Endothelial cell of umbilical vein (primary cell): ENCODE results near the gene CALML5. TPM values are rescaled to one million over a fixed set of nuclear protein-coding genes. Genes with fewer than 3 reads are reported as not detected.

Experiments
- BruUV-seq: library from RNA; stranded (reverse); fragments of 400-500 nt; replicated peaks from 2 replicates; lab custom pipeline; 2021; lab: Mats Ljungman, UMichigan
- CTCF ChIA-PET: fragments of 300-600, 350-600 bp; sonication (Branson Sonifier 250); formaldehyde crosslinking; loops from one replicate; lab custom pipeline; 2021; ENCODE audit warnings: antibody characterized with exemption, inconsistent platforms; lab: Charles Lee
- POLR2A ChIA-PET: fragments of 300-600, 350-600 bp; sonication (Branson Sonifier 250); formaldehyde crosslinking; loops from one replicate; lab custom pipeline; 2021; ENCODE audit warnings: antibody characterized with exemption, inconsistent platforms; lab: Charles Lee
- DNase-seq: peaks from one replicate; pipeline ENCODE4 v3.0.0-alpha.2; 2011; ENCODE audit warnings: low read depth, low spot score
- FAIRE-seq: peaks from 2 replicates; lab custom pipeline; 2011; peaks lifted over from hg19 to GRCh38; lab: Jason Lieb, UNC
- H2AFZ ChIP-seq: 2 replicates; pipeline ENCODE4 v1.6.0; 2012; ENCODE audit warnings: low read depth, low read length, control low read depth, inconsistent platforms
- H3K27ac ChIP-seq: 2 replicates; pipeline ENCODE4 v1.5.1; 2011; ENCODE audit warnings: low read depth, mild to moderate bottlenecking, control low read depth, low read length, moderate library complexity; ENCODE audit not compliant: insufficient read depth
- H3K27me3 ChIP-seq, 2 experiments: 2 replicates each; pipeline versions ENCODE4 v1.6.0 to v1.6.1; 2011; ENCODE audit warnings: low read length in 2 of 2, mixed read lengths in 1 of 2; ENCODE audit not compliant: control insufficient read depth in 2 of 2, insufficient read depth in 2 of 2
- H3K36me3 ChIP-seq, 2 experiments: 2 replicates in 1 of 2; 3 replicates in 1 of 2; pipeline ENCODE4 v1.5.1; 2011; ENCODE audit warnings: low read length in 2 of 2, mild to moderate bottlenecking in 1 of 2, moderate library complexity in 1 of 2; ENCODE audit not compliant: control insufficient read depth in 2 of 2, insufficient read depth in 2 of 2; ENCODE audit errors: extremely low read depth in 1 of 2
- H3K4me1 ChIP-seq: 3 replicates; pipeline ENCODE4 v1.5.1; 2011; ENCODE audit warnings: mild to moderate bottlenecking, low read length; ENCODE audit not compliant: control insufficient read depth, insufficient read depth; ENCODE audit errors: extremely low read depth
- H3K4me2 ChIP-seq: 2 replicates; pipeline ENCODE4 v1.6.1; 2011; ENCODE audit warnings: low read length, control low read depth, mixed read lengths; ENCODE audit not compliant: insufficient read depth
- H3K4me3 ChIP-seq, 3 experiments: fragments of 200-600 bp in 1 of 3; sonication (generic), shearing (Covaris generic) in 1 of 3; replicated peaks in 1 of 3; 2 replicates each; pipeline ENCODE4 v1.5.1; 2011 to 2016; ENCODE audit warnings: control low read depth in 3 of 3, low read length in 3 of 3, mild to moderate bottlenecking in 2 of 3, inconsistent platforms in 1 of 3, low read depth in 1 of 3, moderate library complexity in 1 of 3; ENCODE audit not compliant: insufficient read depth in 1 of 3
- H3K79me2 ChIP-seq: 2 replicates; pipeline ENCODE4 v1.6.0; 2012; ENCODE audit warnings: low read length, inconsistent platforms; ENCODE audit not compliant: control insufficient read depth, insufficient read depth
- H3K9ac ChIP-seq: replicated peaks from 2 replicates; pipeline ENCODE3; 2011; ENCODE audit warnings: low read length, control low read depth; ENCODE audit not compliant: insufficient read depth; ENCODE audit errors: extremely low read depth
- H3K9me1 ChIP-seq: replicated peaks from 3 replicates; pipeline ENCODE4 v1.6.0; 2011; ENCODE audit warnings: mild to moderate bottlenecking, low read length; ENCODE audit not compliant: control insufficient read depth, insufficient read depth; ENCODE audit errors: extremely low read depth
- H3K9me3 ChIP-seq: replicated peaks from 2 replicates; pipeline ENCODE4 v1.5.1; 2012; ENCODE audit warnings: low read length, inconsistent platforms; ENCODE audit not compliant: control insufficient read depth, insufficient read depth
- H4K20me1 ChIP-seq: replicated peaks from 2 replicates; pipeline ENCODE3; 2011; ENCODE audit warnings: mild to moderate bottlenecking, low read length; ENCODE audit not compliant: control insufficient read depth, insufficient read depth; ENCODE audit errors: extremely low read depth
- CTCF ChIP-seq, 2 donors: IDR thresholded peaks; 1 replicate in 1 of 2; 2 replicates in 1 of 2; pipeline ENCODE4 v1.5.1; 2011; ENCODE audit warnings: low read length in 2 of 2, mild to moderate bottlenecking in 2 of 2, moderate library complexity in 2 of 2, control low read depth in 1 of 2, inconsistent platforms in 1 of 2, low read depth in 1 of 2; ENCODE audit not compliant: insufficient read depth in 1 of 2; ENCODE audit errors: extremely low read depth in 1 of 2
- EZH2 ChIP-seq: IDR thresholded peaks from 2 replicates; pipeline ENCODE4 v1.6.1; 2012; ENCODE audit warnings: borderline replicate concordance, low read depth, mild to moderate bottlenecking, moderate library complexity, low read length, inconsistent platforms; ENCODE audit not compliant: severe bottlenecking
- FOS ChIP-seq: IDR thresholded peaks from 2 replicates; pipeline ENCODE4 v1.6.1; 2011; ENCODE audit warnings: mild to moderate bottlenecking, low read length, moderate library complexity, borderline replicate concordance; ENCODE audit not compliant: insufficient read depth
- GATA2 ChIP-seq: IDR thresholded peaks from 2 replicates; pipeline ENCODE4 v1.7.0; 2011; ENCODE audit warnings: low read depth, mild to moderate bottlenecking, moderate library complexity, mixed read lengths, low read length; ENCODE audit not compliant: insufficient read length, insufficient read depth
- JUN ChIP-seq: IDR thresholded peaks from 2 replicates; pipeline ENCODE4 v1.6.1; 2011; ENCODE audit warnings: borderline replicate concordance, low read depth; ENCODE audit not compliant: insufficient read length, insufficient read depth
- MAX ChIP-seq: IDR thresholded peaks from 2 replicates; pipeline ENCODE4 v1.6.1; 2011; ENCODE audit not compliant: insufficient read depth, insufficient read length
- MYC ChIP-seq: IDR thresholded peaks from one replicate; pipeline ENCODE4 v1.6.1; 2011; ENCODE audit warnings: mild to moderate bottlenecking, low read depth, low read length
- POLR2A ChIP-seq: IDR thresholded peaks from 2 replicates; pipeline ENCODE4 v1.6.1; 2012; ENCODE audit warnings: low read depth, mild to moderate bottlenecking, control low read depth, low read length
- POLR2AphosphoS5 ChIP-seq: IDR thresholded peaks from 2 replicates; pipeline ENCODE4 v1.6.1; 2012; ENCODE audit warnings: low read depth, mild to moderate bottlenecking, control low read depth, low read length, moderate library complexity; ENCODE audit not compliant: insufficient read depth
- dilution Hi-C: fragments of 300-500 bp; cut with MboI; formaldehyde crosslinking; loops from one replicate; pipeline ENCODE4 v1.15.0; 2019; ENCODE audit warnings: low sequenced_read_pairs; ENCODE audit not compliant: extremely low pct_ligation_motif_present
- intact Hi-C: fragments of 100-400 bp; cut with micrococcal nuclease; formaldehyde crosslinking; loops from one replicate; pipeline ENCODE4 v1.10.0; 2022
- polyA plus RNA-seq, 4 experiments: library from polyadenylated mRNA; depleted of rRNA in 3 of 4; stranded (reverse) in 3 of 4; unstranded in 1 of 4; fragments of >200 nt; gene quantifications; 2 replicates each; pipeline versions ENCODE4 v1.2.1 to v1.2.3, GENCODE V29; 2011 to 2012; ENCODE audit warnings: missing spikeins in 1 of 4
- total RNA-seq: library from RNA; stranded (reverse); gene quantifications from 2 replicates; pipeline ENCODE4 v1.2.3, GENCODE V29; 2021

Gene CALML5
- total and polyA plus RNA-seq, 2 donors (not counting 3 experiments of a cell fraction or from before 2014, with no cell fraction given): not detected

- H3K4me2 ChIP-seq: no peak overlapping the region
- FAIRE-seq (no peak), DNase-seq (no peak)
- H3K9me1 ChIP-seq: no peaks in the 10 kb centered on the region
- no peak overlapping the region for H2AFZ ChIP-seq
- no peak overlapping the region for H3K27ac ChIP-seq
- dilution Hi-C loops (no loop called here), intact Hi-C loops (no loop called here)
- H3K79me2 ChIP-seq: no peaks in the 10 kb centered on the region
- no peaks in the 10 kb centered on the region for H3K36me3 ChIP-seq
- TF ChIP-seq MYC (no peak), JUN (no peak), GATA2 (no peak), FOS (no peak), POLR2AphosphoS5 (no peak), MAX (no peak), EZH2 (no peak), POLR2A (no peak), CTCF (IDR thresholded peaks at IDR 0.05; ENCODE audit: extremely low read depth in 1 of 2, insufficient read depth in 1 of 2, low read depth in 1 of 2, low read length in 2 of 2) (no peak)
- no TSS peak for BruUV-seq
- peaks cover 0 to 1% of the 10 kb centered on the region in 2 experiments for H3K27me3 ChIP-seq
- H4K20me1 ChIP-seq: no peaks in the 10 kb centered on the region
- H3K4me3 ChIP-seq: no peak overlapping the region
- ChIA-PET CTCF (interaction anchor here (1.0 kb wide), 1 partner anchor 9 kb away, joined by 3 read pairs; the partner anchor contains the start of gene CALML5), POLR2A (no interaction called here)
- H3K9ac ChIP-seq: no peak overlapping the region
- no peaks in the 10 kb centered on the region for H3K9me3 ChIP-seq
- H3K4me1 ChIP-seq: no peaks in the 10 kb centered on the region
Observed at GRCh38 chr10:5508161-5508604, 8.8 kb upstream of the CALML5 start.
